ENCODE data around the gene SYT17. TPM values are rescaled to one million over a fixed set of nuclear protein-coding genes. Genes with fewer than 3 reads are reported as not detected.
A peak's percentile ranks its signal among the peaks of the same experiment; 100 is the strongest.

SYT17 gene
- total RNA-seq, 1 experiment from 2014 or later: 10.3 TPM

DNA sequence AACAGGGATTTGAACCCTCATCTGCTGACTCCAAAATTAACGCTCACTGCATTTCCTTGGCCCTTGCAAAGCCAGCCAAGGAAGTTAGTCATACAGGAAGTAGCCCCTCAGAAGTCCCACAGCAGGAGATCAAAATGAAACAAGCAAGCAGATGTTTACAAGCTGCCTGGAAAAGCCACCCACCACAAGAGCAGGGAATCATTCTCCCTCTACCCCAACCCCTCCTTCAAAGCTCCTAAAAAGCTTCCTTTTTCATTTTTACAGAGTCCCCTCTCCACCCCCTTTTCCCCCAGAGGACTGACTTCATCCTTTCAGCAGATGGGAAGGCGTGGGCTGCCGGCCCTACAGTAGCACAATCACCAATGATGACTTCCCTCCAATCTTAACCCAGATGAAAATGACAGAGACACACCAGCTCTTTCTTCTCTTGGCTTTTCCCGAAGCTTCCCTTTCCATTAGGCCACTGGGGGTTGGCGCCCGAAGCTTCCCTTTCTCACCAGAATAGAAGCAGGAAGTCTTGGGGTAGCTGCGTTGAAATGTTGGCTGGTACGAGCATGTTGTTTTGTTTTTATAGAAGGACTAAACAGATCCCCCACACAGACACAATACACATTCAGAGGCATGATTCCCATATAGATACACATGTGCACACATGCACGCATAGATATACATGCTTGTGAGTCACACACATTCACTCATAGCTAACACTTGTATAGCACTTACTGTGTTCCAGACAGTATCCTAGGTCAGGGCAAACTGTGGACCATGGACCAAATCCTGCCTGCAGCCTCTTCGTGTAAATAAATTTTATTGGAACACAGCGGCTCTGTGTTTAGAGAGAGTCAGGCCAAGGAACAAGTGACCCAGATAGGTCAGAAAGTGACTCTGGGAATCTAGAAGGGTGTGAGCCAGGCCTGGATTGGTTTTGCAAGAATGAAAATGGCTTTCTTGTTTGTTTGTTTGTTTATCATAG, 36.9 kb upstream of the SYT17 start:
- Histone ChIP-seq H3K9me2 (ENCODE audit: insufficient read depth) (no peaks in the 10 kb centered on the region), H3K36me3 (ENCODE audit: control insufficient read depth in 1 of 2, insufficient read depth in 2 of 2, low read length in 2 of 2) (no peaks in the 10 kb centered on the region), H3K79me2 (ENCODE audit: insufficient read depth, low read length) (no peaks in the 10 kb centered on the region), H2AFZ (ENCODE audit: low read depth, low read length, poor library complexity, severe bottlenecking) (peak overlapping the region; percentile 77), H3K27me3 (ENCODE audit: insufficient read depth, low read length) (no peaks in the 10 kb centered on the region), H3K4me2 (ENCODE audit: low read length) (peak overlapping the region; percentile 78), H4K20me1 (ENCODE audit: insufficient read depth) (no peaks in the 10 kb centered on the region), H3K27ac (ENCODE audit: low read depth, low read length) (peak overlapping the region; percentile 80), H3K9me3 (ENCODE audit: control insufficient read depth in 1 of 2, insufficient read depth in 1 of 2, low read depth in 1 of 2, low read length in 2 of 2) (peaks cover 0 to 5% of the 10 kb centered on the region in 2 experiments; a peak in 1 of 4 replicates), H3K9ac (ENCODE audit: low read length) (peak overlapping the region; percentile 44), H3K4me3 (replicated peaks in 1 of 2; ENCODE audit: low read depth in 1 of 2, low read length in 2 of 2) (peak overlapping the region in 1 of 2 experiments; percentile 40; a peak in 2 of 4 replicates), H3K4me1 (ENCODE audit: control insufficient read depth in 1 of 2, insufficient read depth in 2 of 2, low read length in 2 of 2) (peaks cover 51 to 61% of the 10 kb centered on the region in 2 experiments)
- ATAC-seq: peak; percentile 73
- ChIA-PET CTCF (interaction anchor here (1.8 kb wide), 1 partner anchor 17 kb away, joined by 5 read pairs; the partner anchor contains the start of gene ITPRIPL2), POLR2A (interaction anchor here (1.0 to 1.6 kb wide), 5 partner anchors 9 to 36 kb away, joined by 3 to 6 read pairs (median 4); no protein-coding TSS in a partner anchor), RAD21 (ENCODE audit: low non-redundant PET in 1 of 2, low total read pairs in 2 of 2, uncharacterized antibody in 2 of 2, unreplicated experiment in 2 of 2) (no interaction called here)
- no TSS peak for BruUV-seq (replicated peaks)
- no peak for DNase-seq (ENCODE audit: low read depth, low spot score)
- intact Hi-C loops (cut with micrococcal nuclease): no loop called here
- no peak for TF ChIP-seq YY1 (IDR thresholded peaks at IDR 0.05; ENCODE audit: extremely low read depth, insufficient replicate concordance, low read depth, low read length)
- peak; percentile 84 for TF ChIP-seq JUND (IDR thresholded peaks at IDR 0.05)
- peak; percentile 78; the same call in 1 of the 2 replicates for TF ChIP-seq CBX3 (IDR thresholded peaks at IDR 0.05; ENCODE audit: low read depth)
- TF ChIP-seq SIN3A (IDR thresholded peaks at IDR 0.05; ENCODE audit: low read depth): no peak; the same call in 1 of the 2 replicates
- peak; percentile 77 for TF ChIP-seq FOSL1 (IDR thresholded peaks at IDR 0.05; ENCODE audit: low read depth)
- TF ChIP-seq REST (IDR thresholded peaks at IDR 0.05; ENCODE audit: low read depth): no peak
- no peak for TF ChIP-seq RAD21 (IDR thresholded peaks at IDR 0.05; ENCODE audit: low read depth)
- no peak; the same call in 1 of the 2 replicates for TF ChIP-seq CEBPB (IDR thresholded peaks at IDR 0.05; ENCODE audit: low read depth)
- peak; percentile 80 for TF ChIP-seq SP1 (IDR thresholded peaks at IDR 0.05; ENCODE audit: low read depth)
- no peak for TF ChIP-seq CTCF (IDR thresholded peaks at IDR 0.05 in 2 of 3, conservative IDR thresholded peaks at IDR 0.05 in 1 of 3; ENCODE audit: borderline replicate concordance in 1 of 3, insufficient read depth in 1 of 3, low read depth in 2 of 3, low read length in 2 of 3)
- TF ChIP-seq ELF1 (IDR thresholded peaks at IDR 0.05; ENCODE audit: borderline replicate concordance, low read depth): no peak; the same call in 1 of the 2 replicates
- TF ChIP-seq TCF7L2 (IDR thresholded peaks at IDR 0.05; ENCODE audit: borderline replicate concordance, extremely low read depth, insufficient read depth, insufficient read length): peak; percentile 57
- TF ChIP-seq MAX (IDR thresholded peaks at IDR 0.05): peak; percentile 73
- TF ChIP-seq POLR2A (IDR thresholded peaks at IDR 0.05; ENCODE audit: borderline replicate concordance, extremely low read depth, insufficient read depth, insufficient read length): no peak
- TF ChIP-seq EZH2 (IDR thresholded peaks at IDR 0.05): no peak
- TF ChIP-seq ATF3 (IDR thresholded peaks at IDR 0.05): no peak
- TF ChIP-seq POLR2AphosphoS5 (IDR thresholded peaks at IDR 0.05; ENCODE audit: low read depth, low read length): peak; percentile 59
